HG03108 (cell line): Measurements from ENCODE around the gene LDB1.

Source experiments
- ATAC-seq: cut with Tn5 transposase; IDR thresholded peaks from one replicate; pipeline ENCODE4 v1.9.1; 2021; ENCODE audit warnings: moderate library complexity; ENCODE audit not compliant: unreplicated experiment

LDB1 gene

GRCh38 chr10:102114861-102115618 is 5.1 kb downstream of the LDB1 start:
- peak; percentile 64 for ATAC-seq

- no peak for ATAC-seq
Measured at GRCh38 chr10:102113956-102114857, 6.0 kb downstream of the LDB1 start.

GRCh38 chr10:102113261-102113955 is 6.8 kb downstream of the LDB1 start:
- no peak for ATAC-seq

GRCh38 chr10:102112210-102112817 is 7.9 kb downstream of the LDB1 start:
- ATAC-seq, result no peak

GRCh38 chr10:102111276-102111675 is 8.9 kb downstream of the LDB1 start:
- ATAC-seq, result no peak

GRCh38 chr10:102109166-102110116 is 10.7 kb downstream of the LDB1 start:
- ATAC-seq, result no peak

- no peak for ATAC-seq
Measured at GRCh38 chr10:102106998-102107397, 13.2 kb downstream of the LDB1 start.

GRCh38 chr10:102102421-102102820 is 17.7 kb downstream of the LDB1 start:
- ATAC-seq, result no peak

- ATAC-seq, result no peak
Measured at GRCh38 chr10:102101152-102101551, 19.0 kb downstream of the LDB1 start.

- no peak for ATAC-seq
Measured at GRCh38 chr10:102096449-102096848, 23.7 kb downstream of the LDB1 start.

- no peak for ATAC-seq
Measured at GRCh38 chr10:102090772-102091171, 29.4 kb downstream of the LDB1 start.

GRCh38 chr10:102086196-102086595 is 34.0 kb downstream of the LDB1 start:
- no peak for ATAC-seq

GRCh38 chr10:102085336-102085735 is 34.8 kb downstream of the LDB1 start:
- ATAC-seq, result no peak

- no peak for ATAC-seq
Measured at GRCh38 chr10:102083541-102083940, 36.6 kb downstream of the LDB1 start.

GRCh38 chr10:102072673-102073527 is 47.3 kb downstream of the LDB1 start:
- ATAC-seq, result no peak

GRCh38 chr10:102069071-102069470 is 51.1 kb downstream of the LDB1 start:
- no peak for ATAC-seq

GRCh38 chr10:102068216-102068615 is 52.0 kb downstream of the LDB1 start:
- ATAC-seq, result no peak

GRCh38 chr10:102067091-102067916 is 52.9 kb downstream of the LDB1 start:
- ATAC-seq, result no peak
